ENCODE data around the gene PACRG.

PACRG gene

GRCh38 chr6:163169521-163169920 is 441.7 kb downstream of the PACRG start:
- DNase-seq (ENCODE audit: low read depth in 1 of 2, low spot score in 1 of 2): no peak

GRCh38 chr6:163170294-163170883 is 442.6 kb downstream of the PACRG start:
- DNase-seq (ENCODE audit: low read depth in 1 of 2, low spot score in 1 of 2): no peak

GRCh38 chr6:163173741-163174140 is 446.0 kb downstream of the PACRG start:
- no peak for DNase-seq (ENCODE audit: low read depth in 1 of 2, low spot score in 1 of 2)

GRCh38 chr6:163175301-163175700 is 447.5 kb downstream of the PACRG start:
- DNase-seq (ENCODE audit: low read depth in 1 of 2, low spot score in 1 of 2): no peak

GRCh38 chr6:163176097-163176496 is 448.3 kb downstream of the PACRG start:
- no peak for DNase-seq (ENCODE audit: low read depth in 1 of 2, low spot score in 1 of 2)

- no peak for DNase-seq (ENCODE audit: low read depth in 1 of 2, low spot score in 1 of 2)
Measured at GRCh38 chr6:163177007-163177406, 449.2 kb downstream of the PACRG start.

- DNase-seq (ENCODE audit: low read depth in 1 of 2, low spot score in 1 of 2): no peak
Measured at GRCh38 chr6:163177892-163178420, 450.2 kb downstream of the PACRG start.

GRCh38 chr6:163179061-163179460 is 451.3 kb downstream of the PACRG start:
- DNase-seq (ENCODE audit: low read depth in 1 of 2, low spot score in 1 of 2): no peak

- no peak for DNase-seq (ENCODE audit: low read depth in 1 of 2, low spot score in 1 of 2)
Measured at GRCh38 chr6:163179721-163180120, 451.9 kb downstream of the PACRG start.

GRCh38 chr6:163180874-163181541 is 453.2 kb downstream of the PACRG start:
- DNase-seq (ENCODE audit: low read depth in 1 of 2, low spot score in 1 of 2): no peak

GRCh38 chr6:163181666-163182180 is 453.9 kb downstream of the PACRG start:
- DNase-seq (ENCODE audit: low read depth in 1 of 2, low spot score in 1 of 2): no peak

- no peak for DNase-seq (ENCODE audit: low read depth in 1 of 2, low spot score in 1 of 2)
Measured at GRCh38 chr6:163182696-163183095, 454.9 kb downstream of the PACRG start.

- no peak for DNase-seq (ENCODE audit: low read depth in 1 of 2, low spot score in 1 of 2)
Measured at GRCh38 chr6:163183806-163184205, 456.0 kb downstream of the PACRG start.

- no peak for DNase-seq (ENCODE audit: low read depth in 1 of 2, low spot score in 1 of 2)
Measured at GRCh38 chr6:163185744-163186143, 458.0 kb downstream of the PACRG start.

GRCh38 chr6:163186527-163186926 is 458.8 kb downstream of the PACRG start:
- no peak for DNase-seq (ENCODE audit: low read depth in 1 of 2, low spot score in 1 of 2)

GRCh38 chr6:163187201-163187600 is 459.4 kb downstream of the PACRG start:
- DNase-seq (ENCODE audit: low read depth in 1 of 2, low spot score in 1 of 2): no peak

- DNase-seq (ENCODE audit: low read depth in 1 of 2, low spot score in 1 of 2): no peak
Measured at GRCh38 chr6:163187606-163188005, 459.8 kb downstream of the PACRG start.

GRCh38 chr6:163188746-163189145 is 461.0 kb downstream of the PACRG start:
- no peak for DNase-seq (ENCODE audit: low read depth in 1 of 2, low spot score in 1 of 2)

- no peak for DNase-seq (ENCODE audit: low read depth in 1 of 2, low spot score in 1 of 2)
Measured at GRCh38 chr6:163189609-163190008, 461.8 kb downstream of the PACRG start.

GRCh38 chr6:163190786-163191185 is 463.0 kb downstream of the PACRG start:
- DNase-seq (ENCODE audit: low read depth in 1 of 2, low spot score in 1 of 2): no peak

- DNase-seq (ENCODE audit: low read depth in 1 of 2, low spot score in 1 of 2): no peak
Measured at GRCh38 chr6:163191704-163192537, 464.1 kb downstream of the PACRG start.

- no peak for DNase-seq (ENCODE audit: low read depth in 1 of 2, low spot score in 1 of 2)
Measured at GRCh38 chr6:163192591-163192990, 464.8 kb downstream of the PACRG start.

Data from stimulated activated CD4-positive, alpha-beta T cell treated with anti-CD3 and anti-CD28 coated beads, Interleukin-15, amount 100 ng/mL, for 1 hour (primary cell).